Esophagus (tissue), 2 donors: ENCODE measurements around the gene NUMA1. TPM values are rescaled to one million over a fixed set of nuclear protein-coding genes. Genes with fewer than 3 reads are reported as not detected.

Experiments
- H3K27ac ChIP-seq, 2 donors: one replicate each; pipeline ENCODE4 v1.5.1; 2013; ENCODE audit warnings: low read depth in 2 of 2, mild to moderate bottlenecking in 2 of 2, inconsistent platforms in 1 of 2, low read length in 1 of 2, moderate library complexity in 1 of 2
- H3K27me3 ChIP-seq, 2 donors: one replicate each; pipeline ENCODE4 v1.6.1; 2013; ENCODE audit warnings: low read length in 2 of 2, control low read depth in 1 of 2, mild to moderate bottlenecking in 1 of 2; ENCODE audit not compliant: insufficient read depth in 2 of 2, control insufficient read depth in 1 of 2
- H3K36me3 ChIP-seq, 2 donors: one replicate each; pipeline ENCODE4 v1.6.1; 2013; ENCODE audit warnings: low read length in 1 of 2; ENCODE audit not compliant: control insufficient read depth in 2 of 2, insufficient read depth in 2 of 2
- H3K4me1 ChIP-seq, 2 donors: one replicate each; pipeline ENCODE4 v1.6.1; 2013; ENCODE audit warnings: low read length in 1 of 2; ENCODE audit not compliant: control insufficient read depth in 2 of 2, insufficient read depth in 2 of 2
- H3K4me3 ChIP-seq, 2 donors: one replicate each; pipeline ENCODE4 v1.5.1; 2013; ENCODE audit warnings: low read length in 2 of 2, mild to moderate bottlenecking in 2 of 2, low read depth in 1 of 2, moderate library complexity in 1 of 2
- H3K9me3 ChIP-seq, 2 donors: one replicate each; pipeline ENCODE4 v1.6.1; 2013; ENCODE audit warnings: mild to moderate bottlenecking in 2 of 2, low read depth in 1 of 2, low read length in 1 of 2, moderate library complexity in 1 of 2; ENCODE audit not compliant: control insufficient read depth in 2 of 2, insufficient read depth in 1 of 2
- WGBS, 2 donors: extraction: QIAGEN DNeasy Blood & Tissue Kit; methylation state at CpG; one replicate each; pipeline ENCODE4 v1.1.7; 2013; 5-methylcytosine and 5-hydroxymethylcytosine counted together
- polyA plus RNA-seq, 2 donors: library from polyadenylated mRNA; stranded (reverse); fragments of 200-250 nt; gene quantifications; one replicate each; pipeline ENCODE4 v1.2.3, GENCODE V29; 2013
- donor health status: healthy with polysubstance abuse.
- donor health status: Bipolar disorder and iron deficiency.

NUMA1 gene
- polyA plus RNA-seq, 2 donors = 108 to 205 TPM

DNA sequence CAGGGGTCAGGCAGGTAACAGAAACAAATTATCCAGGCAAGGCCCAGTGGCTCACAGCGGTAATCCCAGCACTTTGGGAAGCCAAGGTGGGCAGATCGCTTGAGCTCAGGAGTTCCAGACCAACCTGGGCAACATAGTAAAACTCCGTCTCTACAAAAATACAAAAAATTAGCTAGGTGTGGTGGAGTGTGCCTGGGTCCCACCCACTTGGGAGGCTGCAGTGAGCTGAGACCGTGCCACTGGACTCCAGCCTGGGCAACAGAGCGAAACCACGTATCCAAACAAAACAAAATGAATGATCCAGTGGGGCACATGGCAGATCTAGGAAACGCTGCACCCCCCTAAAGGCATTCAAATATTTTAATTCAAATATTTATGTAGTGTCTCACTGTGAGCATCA, 9.9 kb downstream of the NUMA1 start:
- Histone ChIP-seq H3K36me3 (no peaks in the 10 kb centered on the region), H3K27me3 (no peaks in the 10 kb centered on the region), H3K4me3 (no peak overlapping the region), H3K27ac (peak overlapping the region; percentile 87 to 88), H3K9me3 (no peaks in the 10 kb centered on the region), H3K4me1 (peaks cover 3 to 5% of the 10 kb centered on the region in 2 donors)
- 84 to 85% methylated on average over 7 of the region's 7 CpGs for whole genome bisulfite sequencing, 2 donors

GRCh38 chr11:72069787-72070251, 10.5 kb downstream of the NUMA1 start:
- 5 to 6% methylated on average over 2 of the region's 2 CpGs for WGBS, 2 donors
- Histone ChIP-seq H3K36me3 (no peaks in the 10 kb centered on the region), H3K27ac (peak overlapping the region; percentile 88 to 94), H3K27me3 (no peaks in the 10 kb centered on the region), H3K4me1 (peaks cover 3 to 5% of the 10 kb centered on the region in 2 donors), H3K9me3 (no peaks in the 10 kb centered on the region), H3K4me3 (peak overlapping the region in 1 of 2 donors; percentile 27)

DNA sequence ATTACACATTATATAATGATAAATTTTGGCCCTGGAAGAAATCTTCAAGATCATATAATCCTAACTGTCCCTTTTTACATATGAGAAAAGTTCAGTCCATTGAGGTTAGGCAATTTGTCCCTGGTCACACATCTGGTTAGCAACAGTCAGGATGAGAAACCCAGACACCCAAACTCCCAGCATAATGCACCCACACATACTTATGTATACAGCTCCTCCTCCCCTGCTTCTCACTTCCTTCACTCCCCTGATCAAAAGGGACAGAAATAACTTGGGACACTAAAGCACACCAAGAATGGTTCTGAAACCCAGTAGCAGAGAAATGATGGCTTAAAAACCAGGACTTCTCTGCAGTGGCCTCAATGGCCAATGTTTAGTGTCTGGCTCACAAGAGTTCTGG, 11.1 kb downstream of the NUMA1 start:
- H3K27me3 ChIP-seq = no peaks in the 10 kb centered on the region
- peak overlapping the region; percentile 88 to 94 for H3K27ac ChIP-seq
- H3K4me3 ChIP-seq = peak overlapping the region; percentile 27 to 29
- peaks cover 3 to 5% of the 10 kb centered on the region in 2 donors for H3K4me1 ChIP-seq
- H3K36me3 ChIP-seq = no peaks in the 10 kb centered on the region
- H3K9me3 ChIP-seq = no peaks in the 10 kb centered on the region

DNA sequence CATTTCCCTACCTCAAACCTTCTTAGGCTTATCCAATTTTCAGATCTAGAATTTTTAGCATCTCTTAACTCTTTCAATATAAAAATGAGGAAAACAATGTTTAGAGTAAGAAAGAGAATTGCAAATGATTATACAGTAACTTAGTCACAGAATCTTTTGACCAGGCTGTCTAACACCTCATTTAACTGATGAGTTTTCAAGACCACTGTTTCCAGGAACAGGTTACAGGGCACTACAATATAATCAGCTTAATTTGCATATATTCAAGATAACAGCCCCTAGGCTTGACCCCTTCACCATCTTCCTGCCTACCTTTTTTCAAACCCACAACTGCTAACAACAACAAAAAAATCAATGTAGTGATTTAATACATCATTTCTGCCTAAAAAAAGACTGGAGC, 12.7 kb downstream of the NUMA1 start:
- peak overlapping the region in 1 of 2 donors; percentile 38 for H3K27ac ChIP-seq
- peaks cover 3 to 5% of the 10 kb centered on the region in 2 donors for H3K4me1 ChIP-seq

DNA sequence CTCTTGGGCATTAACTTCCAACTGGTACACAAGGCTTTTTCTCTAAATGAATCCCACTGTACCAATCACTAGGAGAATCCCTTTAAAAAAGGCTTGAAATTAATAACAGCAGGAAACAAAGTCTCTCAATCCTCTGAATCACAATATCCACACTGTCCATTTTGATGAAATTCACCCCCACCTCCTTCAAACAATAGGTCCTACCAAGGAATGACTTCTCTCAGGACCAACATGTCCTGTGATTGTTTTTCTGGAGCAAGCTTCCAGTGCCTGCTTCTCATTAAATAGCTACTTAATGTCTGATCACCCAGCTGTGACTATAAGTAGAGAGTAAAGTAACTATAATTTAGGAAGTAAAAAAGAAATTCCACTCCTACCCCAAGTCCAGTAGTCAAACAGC, 13.1 kb downstream of the NUMA1 start:
- H3K4me3 ChIP-seq = peak overlapping the region in 1 of 2 donors; percentile 17
- H3K9me3 ChIP-seq = no peaks in the 10 kb centered on the region
- no peaks in the 10 kb centered on the region for H3K27me3 ChIP-seq
- peaks cover 3 to 5% of the 10 kb centered on the region in 2 donors for H3K4me1 ChIP-seq
- H3K36me3 ChIP-seq = peaks cover 0 to 2% of the 10 kb centered on the region in 2 donors
- peak overlapping the region; percentile 64 to 71 for H3K27ac ChIP-seq

More for the DNA sequence above, 12.7 kb downstream of the NUMA1 start:
- Histone ChIP-seq H3K27me3 (no peaks in the 10 kb centered on the region), H3K9me3 (no peaks in the 10 kb centered on the region), H3K36me3 (peaks cover 0 to 2% of the 10 kb centered on the region in 2 donors), H3K4me3 (peak overlapping the region in 1 of 2 donors; percentile 15)

- no peaks in the 10 kb centered on the region for H3K27me3 ChIP-seq
- H3K9me3 ChIP-seq = no peaks in the 10 kb centered on the region
- H3K36me3 ChIP-seq = peaks cover under 1 to 2% of the 10 kb centered on the region in 2 donors
- peak overlapping the region; percentile 64 to 71 for H3K27ac ChIP-seq
- peaks cover 3% of the 10 kb centered on the region in 2 donors for H3K4me1 ChIP-seq
- peak overlapping the region in 1 of 2 donors; percentile 17 for H3K4me3 ChIP-seq
These were observed 13.5 kb downstream of the NUMA1 start for GRCh38 chr11:72066855-72067254.

GRCh38 chr11:72061739-72062396, 18.5 kb downstream of the NUMA1 start:
- WGBS, 2 donors = 85 to 87% methylated on average over 5 of the region's 5 CpGs
- Histone ChIP-seq H3K4me1 (peaks cover 4 to 8% of the 10 kb centered on the region in 2 donors), H3K27me3 (no peaks in the 10 kb centered on the region), H3K27ac (no peak overlapping the region), H3K36me3 (peaks cover 2 to 4% of the 10 kb centered on the region in 2 donors), H3K4me3 (no peak overlapping the region), H3K9me3 (no peaks in the 10 kb centered on the region)

DNA sequence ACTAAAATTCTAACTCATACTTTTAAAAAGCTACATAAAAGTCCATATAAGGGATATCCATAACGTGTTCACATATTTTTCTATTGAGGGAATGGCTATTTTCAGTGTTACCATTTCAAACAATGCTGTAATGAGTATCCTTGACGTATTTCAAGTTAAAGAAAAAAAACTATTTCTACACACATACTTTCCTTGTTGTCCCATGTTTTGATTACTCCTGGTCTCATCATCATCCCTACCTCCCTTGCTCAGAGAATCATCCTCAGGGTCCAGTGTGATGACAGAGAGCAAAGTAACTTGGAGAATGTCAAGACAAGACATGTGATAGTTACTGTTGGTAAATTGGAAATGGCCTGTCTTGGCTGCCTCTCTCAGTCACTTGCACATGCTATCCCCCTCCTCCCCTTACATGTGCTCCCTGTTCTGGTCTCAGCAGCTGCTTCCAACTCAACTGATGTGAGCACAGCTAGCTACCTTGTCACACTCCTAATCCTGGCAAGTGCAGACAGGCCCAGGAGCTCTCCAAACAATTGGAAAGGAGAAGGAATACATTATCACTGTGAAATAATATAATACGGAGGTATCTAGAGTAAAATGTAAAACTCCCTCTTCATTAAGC, 21.8 kb downstream of the NUMA1 start:
- Histone ChIP-seq H3K9me3 (no peaks in the 10 kb centered on the region), H3K36me3 (peaks cover 2 to 4% of the 10 kb centered on the region in 2 donors), H3K4me3 (no peak overlapping the region), H3K27me3 (no peaks in the 10 kb centered on the region), H3K27ac (peak overlapping the region in 1 of 2 donors; percentile 42), H3K4me1 (peaks cover 4 to 8% of the 10 kb centered on the region in 2 donors)
- 57 to 75% methylated on average over 3 of the region's 3 CpGs for WGBS, 2 donors

GRCh38 chr11:72048766-72049460, 31.4 kb downstream of the NUMA1 start:
- Histone ChIP-seq H3K4me3 (no peak overlapping the region), H3K9me3 (no peaks in the 10 kb centered on the region), H3K4me1 (no peaks in the 10 kb centered on the region), H3K27ac (peak overlapping the region in 1 of 2 donors; percentile 21), H3K36me3 (peaks cover 0 to 8% of the 10 kb centered on the region in 2 donors), H3K27me3 (no peaks in the 10 kb centered on the region)
- 84 to 90% methylated on average over 3 of the region's 3 CpGs for WGBS, 2 donors
